HG03108 (cell line): ENCODE data around the gene AGBL5.
A peak's percentile ranks its signal among the peaks of the same experiment; 100 is the strongest.

Experiments used
- ATAC-seq: cut with Tn5 transposase; IDR thresholded peaks from one replicate; pipeline ENCODE4 v1.9.1; 2021; ENCODE audit warnings: moderate library complexity; ENCODE audit not compliant: unreplicated experiment

Gene AGBL5

DNA sequence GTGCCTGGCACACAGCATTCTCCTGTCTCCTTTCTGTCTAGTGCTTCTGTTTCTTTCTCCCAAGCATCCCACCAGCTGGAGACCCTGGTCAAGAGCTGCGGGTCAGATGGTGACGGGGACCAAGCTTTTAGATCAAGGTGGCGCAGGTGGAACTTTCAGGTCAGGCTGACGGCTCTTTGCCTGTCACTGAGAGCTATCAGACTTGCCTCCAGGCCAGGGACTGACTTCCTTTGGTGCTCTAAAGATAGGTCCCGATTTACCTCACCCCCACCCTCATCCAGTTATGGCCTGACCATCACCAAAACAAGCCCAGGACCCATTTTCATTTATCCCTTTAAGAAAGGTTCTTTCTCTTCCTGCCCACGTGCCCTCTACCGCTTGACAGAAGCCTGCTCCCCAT is 25.8 kb downstream of the AGBL5 start:
- no peak for ATAC-seq

DNA sequence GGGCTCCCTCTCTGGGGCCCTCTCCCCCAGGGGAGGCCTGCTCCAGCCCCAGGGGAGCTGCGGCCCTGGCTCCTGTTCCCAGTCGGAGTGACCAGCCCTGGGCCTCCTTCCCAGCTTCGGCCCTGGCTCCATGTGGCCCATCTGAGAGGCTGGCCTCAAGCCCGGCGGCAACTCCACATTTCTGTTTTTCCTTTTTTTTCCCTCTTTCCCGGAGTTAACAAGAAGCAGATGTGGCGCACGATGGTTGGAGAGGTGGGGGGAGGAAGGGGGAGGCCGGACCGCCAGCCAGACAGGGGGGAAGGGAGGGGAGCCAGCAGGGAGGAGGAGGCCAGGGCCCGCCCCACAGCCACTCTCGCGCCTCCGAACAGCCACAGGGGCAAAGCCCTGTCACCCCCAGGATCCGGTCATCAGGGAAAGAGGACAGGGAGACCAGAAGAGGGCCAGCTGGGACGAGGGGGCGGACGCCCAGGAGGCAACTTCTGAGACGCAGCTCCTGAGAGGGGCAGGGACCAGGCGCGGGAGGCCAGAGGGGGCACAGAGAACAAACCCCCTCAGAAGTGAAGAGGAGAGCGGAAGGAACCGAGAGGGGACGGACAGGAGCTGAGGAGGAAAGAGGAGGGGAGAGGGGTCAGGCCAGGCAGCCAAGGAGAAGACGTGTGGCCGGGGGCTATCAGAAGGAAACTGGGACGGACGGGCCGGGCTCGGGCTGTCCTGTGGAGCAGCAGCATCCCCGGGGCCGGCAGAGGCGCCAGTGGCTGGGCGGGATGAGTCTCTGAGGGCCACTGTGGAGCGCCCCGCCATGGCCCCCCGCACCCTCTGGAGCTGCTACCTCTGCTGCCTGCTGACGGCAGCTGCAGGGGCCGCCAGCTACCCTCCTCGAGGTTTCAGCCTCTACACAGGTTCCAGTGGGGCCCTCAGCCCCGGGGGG is 27.1 kb downstream of the AGBL5 start, which contains the start of gene EMILIN1:
TSS of gene EMILIN1 (plus strand) at position 349 of the 928 bp plus-strand sequence. CDS start at position 800, 451 bp downstream.
- ATAC-seq = no peak

DNA sequence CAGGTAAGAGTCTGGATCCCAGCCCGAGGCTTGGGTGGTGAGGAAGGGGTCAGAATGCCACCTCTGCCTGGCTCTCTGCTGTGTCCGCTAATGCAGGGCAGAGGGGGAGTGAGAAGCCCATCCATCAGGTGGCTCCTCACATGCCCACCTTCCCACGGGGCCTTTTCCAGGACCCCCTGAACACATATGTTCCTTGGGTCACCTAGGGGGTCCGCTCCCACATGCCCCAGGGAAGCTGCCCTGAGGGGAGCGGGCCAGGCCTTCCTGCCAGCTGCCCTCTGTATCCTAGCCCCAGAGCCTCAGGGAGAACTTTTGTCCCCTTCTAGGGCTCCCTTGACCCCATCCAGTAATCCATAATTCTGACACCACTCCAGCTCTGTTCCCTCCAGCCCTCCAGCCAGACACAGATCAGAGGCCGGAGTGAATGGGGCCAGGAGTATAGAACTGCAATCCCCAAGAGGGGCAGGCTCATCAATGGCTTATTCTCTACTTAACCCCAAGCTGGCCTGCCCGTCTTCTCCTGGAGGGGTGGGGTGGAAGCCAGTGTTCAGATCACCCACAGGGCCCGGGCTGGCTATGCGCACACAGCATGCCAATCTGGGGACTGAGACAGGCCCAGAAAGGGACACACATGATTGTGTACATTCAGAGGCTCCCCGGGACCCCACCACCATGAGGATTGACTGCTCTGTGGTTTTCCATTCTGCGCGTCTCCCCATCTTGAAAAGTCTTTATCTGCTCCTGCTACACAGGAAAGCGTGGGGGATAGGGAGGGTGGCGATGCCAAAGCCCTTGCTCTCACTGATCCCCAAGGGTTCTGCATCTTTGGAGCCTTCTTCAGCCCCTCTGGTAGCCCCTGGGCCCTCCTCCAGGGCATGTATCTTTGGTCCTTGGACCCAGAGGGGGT is 28.0 kb downstream of the AGBL5 start:
- no peak for ATAC-seq

DNA sequence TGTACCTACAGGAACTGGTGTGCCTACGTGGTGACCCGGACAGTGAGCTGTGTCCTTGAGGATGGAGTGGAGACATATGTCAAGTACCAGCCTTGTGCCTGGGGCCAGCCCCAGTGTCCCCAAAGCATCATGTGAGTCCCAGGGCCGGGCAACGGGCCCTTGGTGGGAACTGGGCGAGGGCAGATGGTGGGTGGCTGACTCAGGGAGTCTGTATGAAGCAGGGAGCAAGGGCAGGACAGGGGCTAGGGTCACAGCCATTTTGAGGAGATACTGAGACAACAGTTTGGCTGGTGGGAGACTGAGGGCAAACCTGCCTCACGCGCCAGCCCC is 28.6 kb downstream of the AGBL5 start:
- no peak for ATAC-seq

DNA sequence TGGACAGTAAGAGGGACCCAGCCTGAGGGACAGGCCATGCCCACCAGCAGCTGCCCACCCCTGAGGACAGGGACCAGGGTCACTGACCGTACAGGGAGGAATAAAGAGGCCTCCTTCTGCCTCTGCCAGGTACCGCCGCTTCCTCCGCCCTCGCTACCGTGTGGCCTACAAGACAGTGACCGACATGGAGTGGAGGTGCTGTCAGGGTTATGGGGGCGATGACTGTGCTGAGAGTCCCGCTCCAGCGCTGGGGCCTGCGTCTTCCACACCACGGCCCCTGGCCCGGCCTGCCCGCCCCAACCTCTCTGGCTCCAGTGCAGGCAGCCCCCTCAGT is 29.1 kb downstream of the AGBL5 start:
- ATAC-seq = no peak

DNA sequence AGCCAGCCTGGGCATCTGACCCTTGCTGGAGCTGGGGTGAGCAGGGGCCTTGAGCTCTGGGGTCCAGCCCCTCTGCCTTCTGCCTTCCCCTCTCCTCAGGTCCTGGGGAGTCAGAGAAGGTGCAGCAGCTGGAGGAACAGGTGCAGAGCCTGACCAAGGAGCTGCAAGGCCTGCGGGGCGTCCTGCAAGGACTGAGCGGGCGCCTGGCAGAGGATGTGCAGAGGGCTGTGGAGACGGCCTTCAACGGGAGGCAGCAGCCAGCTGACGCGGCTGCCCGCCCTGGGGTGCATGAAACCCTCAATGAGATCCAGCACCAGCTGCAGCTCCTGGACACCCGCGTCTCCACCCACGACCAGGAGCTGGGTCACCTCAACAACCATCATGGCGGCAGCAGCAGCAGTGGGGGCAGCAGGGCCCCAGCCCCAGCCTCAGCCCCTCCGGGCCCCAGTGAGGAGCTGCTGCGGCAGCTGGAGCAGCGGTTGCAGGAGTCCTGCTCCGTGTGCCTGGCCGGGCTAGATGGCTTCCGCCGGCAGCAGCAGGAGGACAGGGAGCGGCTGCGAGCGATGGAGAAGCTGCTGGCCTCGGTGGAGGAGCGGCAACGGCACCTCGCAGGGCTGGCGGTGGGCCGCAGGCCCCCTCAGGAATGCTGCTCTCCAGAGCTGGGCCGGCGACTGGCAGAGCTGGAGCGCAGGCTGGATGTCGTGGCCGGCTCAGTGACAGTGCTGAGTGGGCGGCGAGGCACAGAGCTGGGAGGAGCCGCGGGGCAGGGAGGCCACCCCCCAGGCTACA is 30.7 kb downstream of the AGBL5 start:
- no peak for ATAC-seq

DNA sequence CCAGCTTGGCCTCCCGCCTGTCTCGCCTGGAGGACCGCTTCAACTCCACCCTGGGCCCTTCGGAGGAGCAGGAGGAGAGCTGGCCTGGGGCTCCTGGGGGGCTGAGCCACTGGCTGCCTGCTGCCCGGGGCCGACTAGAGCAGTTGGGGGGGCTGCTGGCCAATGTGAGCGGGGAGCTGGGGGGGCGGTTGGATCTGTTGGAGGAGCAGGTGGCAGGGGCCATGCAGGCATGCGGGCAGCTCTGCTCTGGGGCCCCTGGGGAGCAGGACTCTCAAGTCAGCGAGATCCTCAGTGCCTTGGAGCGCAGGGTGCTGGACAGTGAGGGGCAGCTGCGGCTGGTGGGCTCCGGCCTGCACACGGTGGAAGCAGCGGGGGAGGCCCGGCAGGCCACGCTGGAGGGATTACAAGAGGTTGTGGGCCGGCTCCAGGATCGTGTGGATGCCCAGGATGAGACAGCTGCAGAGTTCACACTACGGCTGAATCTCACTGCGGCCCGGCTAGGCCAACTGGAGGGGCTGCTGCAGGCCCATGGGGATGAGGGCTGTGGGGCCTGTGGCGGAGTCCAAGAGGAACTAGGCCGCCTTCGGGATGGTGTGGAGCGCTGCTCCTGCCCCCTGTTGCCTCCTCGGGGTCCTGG is 31.4 kb downstream of the AGBL5 start:
- no peak for ATAC-seq

DNA sequence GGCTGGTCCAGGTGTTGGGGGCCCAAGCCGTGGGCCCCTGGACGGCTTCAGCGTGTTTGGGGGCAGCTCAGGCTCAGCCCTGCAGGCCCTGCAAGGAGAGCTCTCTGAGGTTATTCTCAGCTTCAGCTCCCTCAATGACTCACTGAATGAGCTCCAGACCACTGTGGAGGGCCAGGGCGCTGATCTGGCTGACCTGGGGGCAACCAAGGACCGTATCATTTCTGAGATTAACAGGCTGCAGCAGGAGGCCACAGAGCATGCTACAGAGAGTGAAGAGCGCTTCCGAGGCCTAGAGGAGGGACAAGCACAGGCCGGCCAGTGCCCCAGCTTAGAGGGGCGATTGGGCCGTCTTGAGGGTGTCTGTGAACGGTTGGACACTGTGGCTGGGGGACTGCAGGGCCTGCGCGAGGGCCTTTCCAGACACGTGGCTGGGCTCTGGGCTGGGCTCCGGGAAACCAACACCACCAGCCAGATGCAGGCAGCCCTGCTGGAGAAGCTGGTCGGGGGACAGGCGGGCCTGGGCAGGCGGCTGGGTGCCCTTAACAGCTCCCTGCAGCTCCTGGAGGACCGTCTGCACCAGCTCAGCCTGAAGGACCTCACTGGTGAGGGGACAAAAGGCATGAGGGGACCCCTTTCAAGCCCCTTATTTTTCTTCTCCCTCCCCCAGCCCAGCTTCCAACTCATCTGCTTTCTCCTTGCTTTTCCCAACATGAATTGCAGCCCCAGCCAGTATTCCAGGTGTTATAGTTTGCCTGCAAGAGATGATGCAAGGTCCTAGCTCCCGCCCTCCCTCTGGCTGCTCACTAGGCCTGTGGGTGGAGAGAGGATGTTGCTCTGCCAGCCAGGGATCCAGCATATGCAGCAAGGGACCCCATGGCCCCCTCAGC is 32.2 kb downstream of the AGBL5 start:
- ATAC-seq = no peak

DNA sequence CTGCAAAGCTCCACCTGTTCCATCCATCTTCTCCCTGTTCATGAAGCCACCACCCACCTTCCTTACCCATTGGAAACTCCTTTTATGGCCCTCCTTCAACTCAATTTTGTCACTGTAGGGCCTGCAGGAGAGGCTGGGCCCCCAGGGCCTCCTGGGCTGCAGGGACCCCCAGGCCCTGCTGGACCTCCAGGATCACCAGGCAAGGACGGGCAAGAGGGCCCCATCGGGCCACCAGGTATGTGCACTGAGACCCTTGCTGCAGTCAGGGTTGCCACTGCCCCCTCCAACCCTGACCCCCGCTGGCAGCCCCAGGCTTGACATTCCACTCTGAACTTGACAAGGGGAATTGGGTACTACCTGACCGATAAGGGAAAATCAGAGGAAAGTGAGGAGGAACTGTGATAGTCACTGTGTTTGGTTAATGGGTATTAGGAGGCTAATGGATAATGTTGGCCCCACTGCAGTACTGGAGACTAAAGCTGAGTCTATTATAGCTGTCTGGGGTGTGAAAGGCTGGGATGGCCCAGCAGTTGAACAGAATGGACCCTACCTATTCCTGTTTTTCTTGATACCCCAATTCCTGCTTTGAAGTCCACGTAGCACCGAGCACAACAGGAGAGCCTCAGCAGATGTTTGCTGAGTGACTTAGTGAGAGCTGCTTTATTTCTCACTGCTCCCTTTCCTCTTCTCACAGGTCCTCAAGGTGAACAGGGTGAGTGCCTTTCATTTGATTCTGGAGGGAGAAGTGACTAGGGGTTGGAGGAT is 33.0 kb downstream of the AGBL5 start:
- ATAC-seq = no peak

DNA sequence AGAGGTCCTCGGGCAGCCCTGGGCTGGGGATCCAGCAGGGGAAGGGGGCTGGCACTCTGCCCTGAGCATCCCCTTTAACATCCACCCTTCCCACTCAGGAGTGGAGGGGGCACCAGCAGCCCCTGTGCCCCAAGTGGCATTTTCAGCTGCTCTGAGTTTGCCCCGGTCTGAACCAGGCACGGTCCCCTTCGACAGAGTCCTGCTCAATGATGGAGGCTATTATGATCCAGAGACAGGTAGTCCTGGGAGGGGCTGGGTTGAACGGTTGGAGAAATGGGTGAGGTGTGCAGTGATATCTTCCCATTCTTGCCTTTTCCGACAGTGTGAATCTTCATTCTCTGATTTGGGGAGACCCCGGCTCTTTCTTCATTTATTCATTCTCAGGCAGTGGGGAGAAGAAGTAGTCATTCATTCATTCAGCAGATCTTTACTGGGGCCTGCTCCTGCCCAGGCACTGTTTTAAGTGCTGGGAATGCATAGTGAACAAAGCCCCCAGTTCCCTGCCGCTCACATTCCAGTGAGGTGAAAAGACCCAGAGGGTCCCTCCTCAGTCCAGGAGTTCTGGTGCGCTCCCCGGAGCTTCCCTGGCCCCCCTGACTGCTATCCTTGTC is 33.7 kb downstream of the AGBL5 start:
- no peak for ATAC-seq

DNA sequence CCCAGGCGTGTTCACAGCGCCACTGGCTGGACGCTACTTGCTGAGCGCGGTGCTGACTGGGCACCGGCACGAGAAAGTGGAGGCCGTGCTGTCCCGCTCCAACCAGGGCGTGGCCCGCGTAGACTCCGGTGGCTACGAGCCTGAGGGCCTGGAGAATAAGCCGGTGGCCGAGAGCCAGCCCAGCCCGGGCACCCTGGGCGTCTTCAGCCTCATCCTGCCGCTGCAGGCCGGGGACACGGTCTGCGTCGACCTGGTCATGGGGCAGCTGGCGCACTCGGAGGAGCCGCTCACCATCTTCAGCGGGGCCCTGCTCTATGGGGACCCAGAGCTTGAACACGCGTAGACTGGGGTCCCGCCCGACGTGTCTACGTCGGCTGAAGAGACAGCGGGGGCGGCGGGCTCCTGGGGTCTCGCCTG is 34.2 kb downstream of the AGBL5 start:
- no peak for ATAC-seq

DNA sequence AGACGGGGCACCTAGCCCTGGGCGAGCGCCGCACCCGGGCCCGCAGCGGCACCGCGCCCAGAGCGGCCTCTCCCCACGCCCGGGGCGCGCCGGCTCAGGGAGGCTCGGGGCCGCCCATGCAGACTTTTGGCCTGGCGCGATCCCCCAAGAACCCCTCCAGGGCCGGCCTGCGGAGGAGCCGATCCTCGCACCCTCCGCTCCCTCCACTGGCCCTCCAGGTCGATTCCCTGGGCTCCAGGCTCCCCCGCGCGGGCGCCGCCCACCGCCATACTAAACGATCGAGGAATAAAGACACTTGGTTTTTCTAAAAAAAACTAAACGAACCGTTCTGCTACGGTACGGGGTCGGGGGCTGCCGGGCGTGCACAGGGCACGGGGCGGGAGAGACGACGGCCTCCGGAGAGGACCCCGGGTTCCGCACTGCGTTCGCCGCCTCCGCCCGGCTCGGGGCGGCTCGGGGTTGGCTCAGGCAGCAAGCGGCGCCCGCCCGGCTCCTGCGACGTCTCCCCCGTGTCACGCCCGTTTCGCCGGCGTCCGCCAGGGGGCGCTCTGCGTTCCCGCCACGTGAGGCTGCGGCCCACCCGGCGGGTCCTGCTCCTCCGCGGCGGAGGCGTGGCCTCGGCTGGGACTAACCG is 34.7 kb downstream of the AGBL5 start:
- peak; percentile 76 for ATAC-seq

DNA sequence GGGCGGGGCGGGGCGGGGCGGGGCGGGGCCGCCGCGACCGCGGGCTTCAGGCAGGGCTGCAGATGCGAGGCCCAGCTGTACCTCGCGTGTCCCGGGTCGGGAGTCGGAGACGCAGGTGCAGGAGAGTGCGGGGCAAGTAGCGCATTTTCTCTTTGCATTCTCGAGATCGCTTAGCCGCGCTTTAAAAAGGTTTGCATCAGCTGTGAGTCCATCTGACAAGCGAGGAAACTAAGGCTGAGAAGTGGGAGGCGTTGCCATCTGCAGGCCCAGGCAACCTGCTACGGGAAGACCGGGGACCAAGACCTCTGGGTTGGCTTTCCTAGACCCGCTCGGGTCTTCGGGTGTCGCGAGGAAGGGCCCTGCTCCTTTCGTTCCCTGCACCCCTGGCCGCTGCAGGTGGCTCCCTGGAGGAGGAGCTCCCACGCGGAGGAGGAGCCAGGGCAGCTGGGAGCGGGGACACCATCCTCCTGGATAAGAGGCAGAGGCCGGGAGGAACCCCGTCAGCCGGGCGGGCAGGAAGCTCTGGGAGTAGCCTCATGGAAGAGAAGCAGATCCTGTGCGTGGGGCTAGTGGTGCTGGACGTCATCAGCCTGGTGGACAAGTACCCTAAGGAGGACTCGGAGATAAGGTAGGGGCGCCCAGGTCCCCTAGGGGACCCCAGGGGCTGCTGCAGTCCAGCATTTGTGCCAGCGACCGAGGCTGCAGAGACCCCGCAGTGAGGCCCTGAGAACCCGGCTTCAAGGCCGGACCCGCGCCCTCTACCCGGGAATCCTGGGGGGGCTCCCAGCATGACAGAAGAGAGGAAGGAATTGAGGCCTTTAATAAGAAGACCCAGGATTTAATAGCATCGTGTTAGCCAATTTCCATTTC is 35.5 kb downstream of the AGBL5 start, which contains the start of gene KHK:
TSS of gene KHK (plus strand) at position 49 of the 870 bp plus-strand sequence. CDS start at position 537, 488 bp downstream.
- ATAC-seq = no peak

DNA sequence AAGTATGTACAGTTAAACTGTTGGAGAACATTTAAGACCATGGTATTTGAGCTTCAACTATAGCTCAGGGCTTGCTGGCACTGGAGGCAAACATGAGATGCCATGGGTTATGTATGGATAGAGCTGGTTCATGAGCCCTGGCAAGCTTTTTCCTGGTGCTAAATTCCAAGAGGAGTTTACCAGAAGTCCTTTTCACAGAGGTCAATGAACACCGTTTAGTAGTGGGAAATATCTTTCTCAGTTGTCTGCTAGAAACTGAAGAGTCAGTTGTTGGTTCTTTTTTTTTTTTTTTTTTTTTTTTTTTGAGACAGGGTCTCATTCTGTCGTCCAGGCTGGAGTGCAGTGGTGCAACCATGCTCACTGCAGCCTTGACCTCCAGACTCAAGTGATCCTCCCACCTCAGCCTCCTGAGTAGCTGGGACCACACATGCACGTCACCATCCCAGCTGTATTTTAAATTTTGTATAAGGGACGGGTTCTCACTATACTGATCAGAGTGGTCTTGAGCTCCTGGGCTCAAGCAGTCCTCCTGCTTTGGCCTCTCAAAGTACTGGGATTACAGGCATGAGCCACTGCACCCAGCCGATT is 36.4 kb downstream of the AGBL5 start:
- no peak for ATAC-seq

DNA sequence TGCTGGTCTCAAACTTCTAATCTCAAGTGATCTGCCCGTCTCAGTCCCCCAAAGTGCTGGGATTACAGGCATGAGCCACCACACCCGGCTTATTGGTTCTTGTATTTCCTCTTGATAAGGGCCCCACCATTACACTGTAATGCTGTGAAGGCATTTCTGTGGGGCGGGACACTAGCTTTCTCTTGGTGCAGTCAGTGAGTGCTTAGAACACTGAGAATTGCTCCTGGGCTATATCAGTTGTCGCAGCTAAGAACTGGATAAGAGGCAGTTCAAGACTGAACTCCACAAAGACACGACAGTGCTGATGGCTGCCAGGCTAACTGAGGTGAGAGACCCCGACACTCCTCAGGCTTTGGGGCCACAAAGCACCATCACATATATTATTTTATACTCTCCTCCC is 37.2 kb downstream of the AGBL5 start:
- ATAC-seq = no peak

DNA sequence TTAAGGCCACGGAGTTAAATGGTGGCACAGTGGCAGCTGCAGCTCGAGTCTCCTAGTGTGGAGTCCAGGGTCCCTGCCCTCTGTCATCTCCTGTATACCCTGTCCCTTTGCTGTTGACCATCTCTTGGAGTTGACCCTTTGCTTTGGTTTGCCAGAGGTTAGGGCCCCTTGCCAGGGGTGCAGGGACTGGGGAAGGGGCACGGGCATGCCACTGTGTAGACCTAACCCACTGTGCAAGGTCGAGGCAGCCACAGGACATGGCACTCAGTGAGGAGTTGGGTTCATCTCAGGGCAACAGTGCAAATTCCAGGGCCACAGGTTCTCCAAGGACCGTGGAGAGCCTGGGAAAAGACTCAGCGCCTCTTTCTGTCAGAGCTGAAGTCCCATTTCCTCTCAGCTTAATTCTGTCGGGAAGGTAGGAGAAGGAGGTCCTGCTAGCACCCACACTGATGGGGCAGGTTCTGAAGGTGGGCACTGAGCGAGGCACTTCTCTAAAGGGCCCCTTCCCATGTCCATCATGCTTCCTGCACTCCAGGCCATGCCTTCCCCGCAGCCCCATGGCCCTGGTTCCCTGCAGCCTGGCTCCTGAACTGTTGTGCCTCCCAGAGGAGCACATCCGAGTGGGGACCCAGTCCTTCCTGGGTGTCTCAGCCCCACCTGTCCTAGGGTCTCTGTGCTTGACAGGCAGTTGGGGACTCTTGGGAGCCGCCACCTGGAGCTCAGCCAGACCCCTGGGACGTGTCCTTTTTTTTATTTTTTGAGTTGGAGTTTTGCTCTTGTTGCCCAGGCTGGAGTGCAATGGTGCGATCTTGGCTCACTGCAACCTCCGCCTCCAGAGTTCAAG is 37.9 kb downstream of the AGBL5 start:
- ATAC-seq = no peak
